ENCODE measurements around the gene LDHD. TPM values are rescaled to one million over a fixed set of nuclear protein-coding genes. Genes with fewer than 3 reads are reported as not detected.

LDHD gene
- total and polyA plus RNA-seq, 10 of the 15 experiments (the other 5 are each of a cell fraction or from before 2014, with no cell fraction given): 0.10 to 0.12 TPM; not detected in 8

DNA sequence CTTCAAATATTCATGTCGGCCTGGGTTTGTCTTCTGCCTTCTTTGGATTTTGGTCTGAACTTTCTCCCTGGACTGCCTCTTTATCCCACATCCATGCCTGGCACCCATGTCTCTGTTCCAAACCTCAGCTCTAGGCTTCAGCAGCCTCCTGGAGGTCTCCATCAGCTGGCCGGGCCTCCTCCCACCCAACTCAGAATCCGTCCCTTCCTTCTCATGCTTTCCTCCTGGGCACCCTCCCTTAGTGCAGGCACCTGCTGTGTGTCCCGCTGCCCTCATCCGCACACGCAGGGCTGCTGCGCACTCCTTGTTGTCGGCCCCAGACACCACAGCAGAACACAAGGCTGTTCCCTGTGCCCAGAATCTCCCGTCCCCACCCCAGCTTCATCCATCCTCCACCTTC lies 14.0 kb downstream of the LDHD start:
- ChIA-PET RAD21 (ENCODE audit: unreplicated experiment) (no interaction called here), CTCF (interaction anchor here (1.0 kb wide), 1 partner anchor 240 kb away, joined by 3 read pairs; no protein-coding TSS in a partner anchor), POLR2A (no interaction called here), SMC1A (ENCODE audit: uncharacterized antibody, unreplicated experiment) (interaction anchor here (1.1 kb wide), 1 partner anchor 8 kb away, joined by 3 read pairs; no protein-coding TSS in a partner anchor)
- ATAC-seq (no peak), DNase-seq (ENCODE audit: low read depth, low spot score) (no peak), FAIRE-seq (no peak)
- Histone ChIP-seq H3K9me3 (replicated peaks; ENCODE audit: control insufficient read depth, insufficient read depth, low read length) (no peaks in the 10 kb centered on the region), H3K4me2 (ENCODE audit: control insufficient read depth, insufficient read depth) (no peak overlapping the region), H3K79me2 (ENCODE audit: control insufficient read depth, insufficient read depth, low read length) (no peaks in the 10 kb centered on the region; the same call in 1 of the 2 replicates), H2AFZ (ENCODE audit: control insufficient read depth, low read depth, low read length) (no peak overlapping the region), H3K9ac (ENCODE audit: control insufficient read depth, insufficient read depth, low read length) (no peak overlapping the region), H3K27ac (ENCODE audit: control insufficient read depth, insufficient read depth) (no peak overlapping the region), H3K36me3 (ENCODE audit: control insufficient read depth in 2 of 2, insufficient read depth in 2 of 2, low read length in 1 of 2) (no peaks in the 10 kb centered on the region; a peak in 2 of 4 replicates), H3K4me1 (ENCODE audit: control insufficient read depth, insufficient read depth, low read length) (peaks cover 23% of the 10 kb centered on the region), H4K20me1 (ENCODE audit: control insufficient read depth, insufficient read depth) (no peaks in the 10 kb centered on the region), H3K4me3 (no peak overlapping the region), H3K27me3 (replicated peaks in 1 of 2; ENCODE audit: control insufficient read depth in 2 of 2, insufficient read depth in 2 of 2, low read length in 1 of 2) (no peaks in the 10 kb centered on the region)
- intact Hi-C loops (cut with micrococcal nuclease; ENCODE audit: unreplicated experiment): no loop called here
- WGBS (ENCODE audit: insufficient coverage, insufficient replicate concordance, low lambda C conversion rate, missing lambda C conversion rate): 96% methylated on average over 9 of the region's 9 CpGs
- in situ Hi-C loops (cut with MboI): loop anchor here (10.0 kb wide), 1 partner anchor 58 kb away; no protein-coding TSS in a partner anchor
- no TSS peak for BruUV-seq (replicated peaks)
- TF ChIP-seq, protein P1, sequence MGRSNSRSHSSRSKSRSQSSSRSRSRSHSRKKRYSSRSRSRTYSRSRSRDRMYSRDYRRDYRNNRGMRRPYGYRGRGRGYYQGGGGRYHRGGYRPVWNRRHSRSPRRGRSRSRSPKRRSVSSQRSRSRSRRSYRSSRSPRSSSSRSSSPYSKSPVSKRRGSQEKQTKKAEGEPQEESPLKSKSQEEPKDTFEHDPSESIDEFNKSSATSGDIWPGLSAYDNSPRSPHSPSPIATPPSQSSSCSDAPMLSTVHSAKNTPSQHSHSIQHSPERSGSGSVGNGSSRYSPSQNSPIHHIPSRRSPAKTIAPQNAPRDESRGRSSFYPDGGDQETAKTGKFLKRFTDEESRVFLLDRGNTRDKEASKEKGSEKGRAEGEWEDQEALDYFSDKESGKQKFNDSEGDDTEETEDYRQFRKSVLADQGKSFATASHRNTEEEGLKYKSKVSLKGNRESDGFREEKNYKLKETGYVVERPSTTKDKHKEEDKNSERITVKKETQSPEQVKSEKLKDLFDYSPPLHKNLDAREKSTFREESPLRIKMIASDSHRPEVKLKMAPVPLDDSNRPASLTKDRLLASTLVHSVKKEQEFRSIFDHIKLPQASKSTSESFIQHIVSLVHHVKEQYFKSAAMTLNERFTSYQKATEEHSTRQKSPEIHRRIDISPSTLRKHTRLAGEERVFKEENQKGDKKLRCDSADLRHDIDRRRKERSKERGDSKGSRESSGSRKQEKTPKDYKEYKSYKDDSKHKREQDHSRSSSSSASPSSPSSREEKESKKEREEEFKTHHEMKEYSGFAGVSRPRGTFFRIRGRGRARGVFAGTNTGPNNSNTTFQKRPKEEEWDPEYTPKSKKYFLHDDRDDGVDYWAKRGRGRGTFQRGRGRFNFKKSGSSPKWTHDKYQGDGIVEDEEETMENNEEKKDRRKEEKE (IDR thresholded peaks at IDR 0.05): no peak
- TF ChIP-seq MYB (IDR thresholded peaks at IDR 0.05; ENCODE audit: borderline replicate concordance, low read depth, low read length) (no peak), CHD2 (IDR thresholded peaks at IDR 0.05; ENCODE audit: borderline replicate concordance, low read depth, low read length) (no peak), POLR2A (IDR thresholded peaks at IDR 0.05; ENCODE audit: low read depth, low read length) (no peak), YBX1 (IDR thresholded peaks at IDR 0.05) (no peak), CHD4 (IDR thresholded peaks at IDR 0.05) (no peak), ETV6 (conservative IDR thresholded peaks at IDR 0.05 in 1 of 2, IDR thresholded peaks at IDR 0.05 in 1 of 2; ENCODE audit: borderline replicate concordance in 1 of 2, low read depth in 1 of 2) (no peak)
- TF ChIP-seq, protein P2, sequence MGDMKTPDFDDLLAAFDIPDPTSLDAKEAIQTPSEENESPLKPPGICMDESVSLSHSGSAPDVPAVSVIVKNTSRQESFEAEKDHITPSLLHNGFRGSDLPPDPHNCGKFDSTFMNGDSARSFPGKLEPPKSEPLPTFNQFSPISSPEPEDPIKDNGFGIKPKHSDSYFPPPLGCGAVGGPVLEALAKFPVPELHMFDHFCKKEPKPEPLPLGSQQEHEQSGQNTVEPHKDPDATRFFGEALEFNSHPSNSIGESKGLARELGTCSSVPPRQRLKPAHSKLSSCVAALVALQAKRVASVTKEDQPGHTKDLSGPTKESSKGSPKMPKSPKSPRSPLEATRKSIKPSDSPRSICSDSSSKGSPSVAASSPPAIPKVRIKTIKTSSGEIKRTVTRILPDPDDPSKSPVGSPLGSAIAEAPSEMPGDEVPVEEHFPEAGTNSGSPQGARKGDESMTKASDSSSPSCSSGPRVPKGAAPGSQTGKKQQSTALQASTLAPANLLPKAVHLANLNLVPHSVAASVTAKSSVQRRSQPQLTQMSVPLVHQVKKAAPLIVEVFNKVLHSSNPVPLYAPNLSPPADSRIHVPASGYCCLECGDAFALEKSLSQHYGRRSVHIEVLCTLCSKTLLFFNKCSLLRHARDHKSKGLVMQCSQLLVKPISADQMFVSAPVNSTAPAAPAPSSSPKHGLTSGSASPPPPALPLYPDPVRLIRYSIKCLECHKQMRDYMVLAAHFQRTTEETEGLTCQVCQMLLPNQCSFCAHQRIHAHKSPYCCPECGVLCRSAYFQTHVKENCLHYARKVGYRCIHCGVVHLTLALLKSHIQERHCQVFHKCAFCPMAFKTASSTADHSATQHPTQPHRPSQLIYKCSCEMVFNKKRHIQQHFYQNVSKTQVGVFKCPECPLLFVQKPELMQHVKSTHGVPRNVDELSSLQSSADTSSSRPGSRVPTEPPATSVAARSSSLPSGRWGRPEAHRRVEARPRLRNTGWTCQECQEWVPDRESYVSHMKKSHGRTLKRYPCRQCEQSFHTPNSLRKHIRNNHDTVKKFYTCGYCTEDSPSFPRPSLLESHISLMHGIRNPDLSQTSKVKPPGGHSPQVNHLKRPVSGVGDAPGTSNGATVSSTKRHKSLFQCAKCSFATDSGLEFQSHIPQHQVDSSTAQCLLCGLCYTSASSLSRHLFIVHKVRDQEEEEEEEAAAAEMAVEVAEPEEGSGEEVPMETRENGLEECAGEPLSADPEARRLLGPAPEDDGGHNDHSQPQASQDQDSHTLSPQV (IDR thresholded peaks at IDR 0.05): no peak
- TF ChIP-seq, protein P3, sequence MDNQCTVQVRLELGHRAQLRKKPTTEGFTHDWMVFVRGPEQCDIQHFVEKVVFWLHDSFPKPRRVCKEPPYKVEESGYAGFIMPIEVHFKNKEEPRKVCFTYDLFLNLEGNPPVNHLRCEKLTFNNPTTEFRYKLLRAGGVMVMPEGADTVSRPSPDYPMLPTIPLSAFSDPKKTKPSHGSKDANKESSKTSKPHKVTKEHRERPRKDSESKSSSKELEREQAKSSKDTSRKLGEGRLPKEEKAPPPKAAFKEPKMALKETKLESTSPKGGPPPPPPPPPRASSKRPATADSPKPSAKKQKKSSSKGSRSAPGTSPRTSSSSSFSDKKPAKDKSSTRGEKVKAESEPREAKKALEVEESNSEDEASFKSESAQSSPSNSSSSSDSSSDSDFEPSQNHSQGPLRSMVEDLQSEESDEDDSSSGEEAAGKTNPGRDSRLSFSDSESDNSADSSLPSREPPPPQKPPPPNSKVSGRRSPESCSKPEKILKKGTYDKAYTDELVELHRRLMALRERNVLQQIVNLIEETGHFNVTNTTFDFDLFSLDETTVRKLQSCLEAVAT (IDR thresholded peaks at IDR 0.05): no peak
